Liver (tissue), 9 donors: ENCODE results near the gene KDM4C. TPM values are rescaled to one million over a fixed set of nuclear protein-coding genes. Genes with fewer than 3 reads are reported as not detected.

Experiments used
- DNase-seq: peaks from one replicate; pipeline ENCODE4 v3.0.0-alpha.2; 2017; ENCODE audit warnings: low spot score
- H3K27ac ChIP-seq, 2 donors: one replicate each; pipeline ENCODE4 v1.7.0; 2013; ENCODE audit warnings: inconsistent platforms in 2 of 2, low read length in 2 of 2, control low read depth in 1 of 2, low read depth in 1 of 2, mild to moderate bottlenecking in 1 of 2
- H3K27me3 ChIP-seq, 4 donors: one replicate each; pipeline versions ENCODE4 v1.6.1 to v1.7.0; 2013; ENCODE audit warnings: low read length in 3 of 4, inconsistent platforms in 1 of 4, mild to moderate bottlenecking in 1 of 4, moderate library complexity in 1 of 4; ENCODE audit not compliant: control insufficient read depth in 4 of 4, insufficient read depth in 4 of 4
- H3K36me3 ChIP-seq, 4 donors: one replicate each; pipeline versions ENCODE4 v1.6.1 to v1.7.0; 2013; ENCODE audit warnings: low read length in 3 of 4, mild to moderate bottlenecking in 3 of 4, low read depth in 1 of 4, moderate library complexity in 1 of 4; ENCODE audit not compliant: control insufficient read depth in 4 of 4, insufficient read depth in 3 of 4
- H3K4me1 ChIP-seq, 4 donors: one replicate each; pipeline versions ENCODE4 v1.6.1 to v1.7.0; 2013; ENCODE audit warnings: low read length in 3 of 4, mild to moderate bottlenecking in 3 of 4, moderate library complexity in 1 of 4; ENCODE audit not compliant: control insufficient read depth in 4 of 4, insufficient read depth in 4 of 4
- H3K4me3 ChIP-seq, 3 donors: one replicate each; pipeline versions ENCODE4 v1.6.1 to v1.7.0; 2013; ENCODE audit warnings: low read length in 3 of 3, control low read depth in 1 of 3, low read depth in 1 of 3, mild to moderate bottlenecking in 1 of 3
- H3K9ac ChIP-seq, 2 donors: one replicate each; pipeline ENCODE4 v1.7.0; 2013; ENCODE audit warnings: low read length in 2 of 2, mild to moderate bottlenecking in 2 of 2, moderate library complexity in 2 of 2, control low read depth in 1 of 2, low read depth in 1 of 2
- H3K9me3 ChIP-seq, 4 donors: one replicate each; pipeline versions ENCODE4 v1.6.1 to v1.7.0; 2013; ENCODE audit warnings: low read length in 3 of 4; ENCODE audit not compliant: control insufficient read depth in 4 of 4
- EGR1 ChIP-seq, 2 donors: IDR thresholded peaks; 2 replicates each; pipeline ENCODE4 v1.6.1; 2016 to 2018; ENCODE audit warnings: antibody characterized with exemption in 2 of 2, low read depth in 2 of 2
- FOXA1 ChIP-seq: IDR thresholded peaks from 2 replicates; pipeline ENCODE4 v1.6.1; 2016; ENCODE audit warnings: antibody characterized with exemption
- FOXA2 ChIP-seq: IDR thresholded peaks from 2 replicates; pipeline ENCODE4 v1.6.1; 2016; ENCODE audit warnings: antibody characterized with exemption
- GABPA ChIP-seq, 2 donors: IDR thresholded peaks in 1 of 2; conservative IDR thresholded peaks in 1 of 2; 2 replicates each; pipeline ENCODE4 v1.6.1; 2016; ENCODE audit warnings: antibody characterized with exemption in 2 of 2, mild to moderate bottlenecking in 1 of 2, moderate library complexity in 1 of 2
- HNF4A ChIP-seq, 2 donors: conservative IDR thresholded peaks; 2 replicates each; pipeline ENCODE4 v1.6.1; 2016; ENCODE audit warnings: antibody characterized with exemption in 2 of 2, mild to moderate bottlenecking in 2 of 2
- HNF4G ChIP-seq: IDR thresholded peaks from 2 replicates; pipeline ENCODE4 v1.6.1; 2016; ENCODE audit warnings: antibody characterized with exemption
- JUND ChIP-seq, 2 donors: IDR thresholded peaks; 2 replicates each; pipeline ENCODE4 v1.6.1; 2016; ENCODE audit warnings: antibody characterized with exemption in 2 of 2
- NR2F2 ChIP-seq: IDR thresholded peaks from 2 replicates; pipeline ENCODE4 v1.6.1; 2016; ENCODE audit warnings: antibody characterized with exemption
- RAD21 ChIP-seq, 2 donors: IDR thresholded peaks; 2 replicates each; pipeline ENCODE4 v1.6.1; 2016; ENCODE audit warnings: antibody characterized with exemption in 2 of 2, mild to moderate bottlenecking in 2 of 2
- RXRA ChIP-seq, 2 donors: IDR thresholded peaks; 2 replicates each; pipeline ENCODE4 v1.6.1; 2017 to 2018; ENCODE audit warnings: antibody characterized with exemption in 2 of 2, mild to moderate bottlenecking in 1 of 2
- SP1 ChIP-seq: IDR thresholded peaks from 2 replicates; pipeline ENCODE4 v1.6.1; 2018; ENCODE audit warnings: antibody characterized with exemption, mild to moderate bottlenecking
- TAF1 ChIP-seq: conservative IDR thresholded peaks from 2 replicates; pipeline ENCODE4 v1.6.1; 2016; ENCODE audit warnings: antibody characterized with exemption, mild to moderate bottlenecking
- YY1 ChIP-seq: IDR thresholded peaks from 2 replicates; pipeline ENCODE4 v1.6.1; 2016; ENCODE audit warnings: antibody characterized with exemption, mild to moderate bottlenecking
- WGBS: extraction: QIAGEN DNeasy Blood & Tissue Kit; methylation state at CpG from one replicate; pipeline ENCODE4 v1.1.7; 2013; 5-methylcytosine and 5-hydroxymethylcytosine counted together
- polyA plus RNA-seq, 2 donors: library from polyadenylated mRNA; stranded (reverse) in 1 of 2; unstranded in 1 of 2; fragments of 200-250 nt in 1 of 2; fragments of >200 nt in 1 of 2; fragmentation: Nextera tagmentation in 1 of 2; extraction: Ambion mirVana in 1 of 2; gene quantifications; one replicate each; pipeline versions ENCODE4 v1.2.1 to v1.2.3, GENCODE V29; 2013 to 2015
- total RNA-seq, 2 donors: library from RNA; depleted of rRNA; stranded (reverse); fragments of >200 nt; gene quantifications; one replicate each; pipeline ENCODE4 v1.2.3, GENCODE V29; 2014
- TF ChIP-seq, protein P1 (sequence below): IDR thresholded peaks from 2 replicates; pipeline ENCODE4 v1.6.1; 2016; ENCODE audit warnings: antibody characterized with exemption, mild to moderate bottlenecking
- TF ChIP-seq, protein P2 (sequence below): fragments of 150-350 bp; IDR thresholded peaks from 2 replicates; pipeline ENCODE4 v1.5.1; 2017; ENCODE audit warnings: improper control_type of control experiment, low read depth, low read length; ENCODE audit not compliant: missing input control
- TF ChIP-seq, protein P3 (sequence below): IDR thresholded peaks from 2 replicates; pipeline ENCODE4 v1.6.1; 2016; ENCODE audit warnings: antibody characterized with exemption
- TF ChIP-seq, protein P4 (sequence below): IDR thresholded peaks from 2 replicates; pipeline ENCODE4 v1.6.1; 2016; ENCODE audit warnings: antibody characterized with exemption
- TF ChIP-seq, protein P5 (sequence below): IDR thresholded peaks from 2 replicates; pipeline ENCODE4 v1.6.1; 2016; ENCODE audit warnings: antibody characterized with exemption
- donor health status: healthy.
- donor health status: healthy.
- donor health status: healthy.
- donor health status: healthy.
- donor health status: healthy.

The KDM4C gene
- total and polyA plus RNA-seq, 4 donors = 4.3 to 40.2 (median 24.0) TPM

DNA sequence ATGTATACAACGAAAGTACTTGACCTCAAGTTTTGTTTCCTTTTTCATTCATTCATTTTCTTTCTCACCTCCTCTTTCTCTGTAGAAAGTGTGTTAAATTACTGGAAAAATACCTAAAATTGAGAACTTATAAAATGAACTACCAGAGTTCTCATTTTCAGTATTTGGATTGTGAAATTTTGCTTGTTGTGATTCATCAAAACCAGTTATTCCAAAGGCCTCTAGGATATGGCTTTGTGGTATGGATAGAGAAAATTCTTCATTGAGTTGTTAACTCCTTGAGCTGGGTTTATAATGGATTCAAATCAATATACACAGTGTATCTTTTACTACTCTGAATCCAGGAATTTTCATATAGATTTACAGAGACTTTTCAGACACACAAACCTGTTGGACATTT, 287.6 kb downstream of the KDM4C start (continued):
- TF ChIP-seq, protein P1, sequence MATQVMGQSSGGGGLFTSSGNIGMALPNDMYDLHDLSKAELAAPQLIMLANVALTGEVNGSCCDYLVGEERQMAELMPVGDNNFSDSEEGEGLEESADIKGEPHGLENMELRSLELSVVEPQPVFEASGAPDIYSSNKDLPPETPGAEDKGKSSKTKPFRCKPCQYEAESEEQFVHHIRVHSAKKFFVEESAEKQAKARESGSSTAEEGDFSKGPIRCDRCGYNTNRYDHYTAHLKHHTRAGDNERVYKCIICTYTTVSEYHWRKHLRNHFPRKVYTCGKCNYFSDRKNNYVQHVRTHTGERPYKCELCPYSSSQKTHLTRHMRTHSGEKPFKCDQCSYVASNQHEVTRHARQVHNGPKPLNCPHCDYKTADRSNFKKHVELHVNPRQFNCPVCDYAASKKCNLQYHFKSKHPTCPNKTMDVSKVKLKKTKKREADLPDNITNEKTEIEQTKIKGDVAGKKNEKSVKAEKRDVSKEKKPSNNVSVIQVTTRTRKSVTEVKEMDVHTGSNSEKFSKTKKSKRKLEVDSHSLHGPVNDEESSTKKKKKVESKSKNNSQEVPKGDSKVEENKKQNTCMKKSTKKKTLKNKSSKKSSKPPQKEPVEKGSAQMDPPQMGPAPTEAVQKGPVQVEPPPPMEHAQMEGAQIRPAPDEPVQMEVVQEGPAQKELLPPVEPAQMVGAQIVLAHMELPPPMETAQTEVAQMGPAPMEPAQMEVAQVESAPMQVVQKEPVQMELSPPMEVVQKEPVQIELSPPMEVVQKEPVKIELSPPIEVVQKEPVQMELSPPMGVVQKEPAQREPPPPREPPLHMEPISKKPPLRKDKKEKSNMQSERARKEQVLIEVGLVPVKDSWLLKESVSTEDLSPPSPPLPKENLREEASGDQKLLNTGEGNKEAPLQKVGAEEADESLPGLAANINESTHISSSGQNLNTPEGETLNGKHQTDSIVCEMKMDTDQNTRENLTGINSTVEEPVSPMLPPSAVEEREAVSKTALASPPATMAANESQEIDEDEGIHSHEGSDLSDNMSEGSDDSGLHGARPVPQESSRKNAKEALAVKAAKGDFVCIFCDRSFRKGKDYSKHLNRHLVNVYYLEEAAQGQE = no peak
- TF ChIP-seq NR2F2 (no peak), EGR1 (IDR thresholded peaks at IDR 0.05; ENCODE audit: low read depth in 2 of 2) (no peak), RXRA (IDR thresholded peaks at IDR 0.05) (no peak)

DNA sequence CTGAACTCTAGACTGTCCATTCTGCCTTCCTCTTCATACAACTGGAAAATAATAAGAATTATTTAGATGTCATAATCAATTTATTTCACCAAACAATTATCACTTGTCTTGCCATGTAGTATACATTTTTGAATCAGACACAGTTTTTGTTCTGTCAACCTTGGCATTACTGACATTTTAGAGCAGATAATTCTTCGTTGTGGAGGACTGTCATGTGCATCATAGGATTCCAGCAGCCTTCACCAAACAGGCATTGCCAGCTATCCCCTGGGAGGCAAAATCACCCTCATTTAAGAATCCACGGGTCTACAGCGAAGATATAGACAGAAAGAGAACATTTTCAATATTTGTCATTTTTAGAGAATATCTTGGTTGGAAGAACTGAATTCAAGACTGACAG, 293.9 kb downstream of the KDM4C start:
- Histone ChIP-seq H3K4me3 (no peak overlapping the region), H3K4me1 (no peaks in the 10 kb centered on the region), H3K27me3 (no peaks in the 10 kb centered on the region), H3K36me3 (peaks cover 0 to 12% (median 4%) of the 10 kb centered on the region in 4 donors), H3K9ac (no peak overlapping the region), H3K27ac (no peak overlapping the region), H3K9me3 (no peaks in the 10 kb centered on the region)
- no peak for DNase-seq
- 93% methylated on average over 3 of the region's 3 CpGs for WGBS
- no peak for TF ChIP-seq HNF4A (conservative IDR thresholded peaks at IDR 0.05)
- TF ChIP-seq, protein P1 = no peak
- no peak for TF ChIP-seq RAD21 (IDR thresholded peaks at IDR 0.05)
- no peak for TF ChIP-seq TAF1
- TF ChIP-seq, protein P2, sequence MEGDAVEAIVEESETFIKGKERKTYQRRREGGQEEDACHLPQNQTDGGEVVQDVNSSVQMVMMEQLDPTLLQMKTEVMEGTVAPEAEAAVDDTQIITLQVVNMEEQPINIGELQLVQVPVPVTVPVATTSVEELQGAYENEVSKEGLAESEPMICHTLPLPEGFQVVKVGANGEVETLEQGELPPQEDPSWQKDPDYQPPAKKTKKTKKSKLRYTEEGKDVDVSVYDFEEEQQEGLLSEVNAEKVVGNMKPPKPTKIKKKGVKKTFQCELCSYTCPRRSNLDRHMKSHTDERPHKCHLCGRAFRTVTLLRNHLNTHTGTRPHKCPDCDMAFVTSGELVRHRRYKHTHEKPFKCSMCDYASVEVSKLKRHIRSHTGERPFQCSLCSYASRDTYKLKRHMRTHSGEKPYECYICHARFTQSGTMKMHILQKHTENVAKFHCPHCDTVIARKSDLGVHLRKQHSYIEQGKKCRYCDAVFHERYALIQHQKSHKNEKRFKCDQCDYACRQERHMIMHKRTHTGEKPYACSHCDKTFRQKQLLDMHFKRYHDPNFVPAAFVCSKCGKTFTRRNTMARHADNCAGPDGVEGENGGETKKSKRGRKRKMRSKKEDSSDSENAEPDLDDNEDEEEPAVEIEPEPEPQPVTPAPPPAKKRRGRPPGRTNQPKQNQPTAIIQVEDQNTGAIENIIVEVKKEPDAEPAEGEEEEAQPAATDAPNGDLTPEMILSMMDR = no peak
- no peak for TF ChIP-seq JUND (IDR thresholded peaks at IDR 0.05)
- TF ChIP-seq SP1 = no peak
- TF ChIP-seq, protein P3, sequence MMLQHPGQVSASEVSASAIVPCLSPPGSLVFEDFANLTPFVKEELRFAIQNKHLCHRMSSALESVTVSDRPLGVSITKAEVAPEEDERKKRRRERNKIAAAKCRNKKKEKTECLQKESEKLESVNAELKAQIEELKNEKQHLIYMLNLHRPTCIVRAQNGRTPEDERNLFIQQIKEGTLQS = no peak
- no peak for TF ChIP-seq EGR1 (IDR thresholded peaks at IDR 0.05; ENCODE audit: low read depth in 2 of 2)
- TF ChIP-seq, protein P4, sequence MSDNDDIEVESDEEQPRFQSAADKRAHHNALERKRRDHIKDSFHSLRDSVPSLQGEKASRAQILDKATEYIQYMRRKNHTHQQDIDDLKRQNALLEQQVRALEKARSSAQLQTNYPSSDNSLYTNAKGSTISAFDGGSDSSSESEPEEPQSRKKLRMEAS = no peak
- TF ChIP-seq, protein P5, sequence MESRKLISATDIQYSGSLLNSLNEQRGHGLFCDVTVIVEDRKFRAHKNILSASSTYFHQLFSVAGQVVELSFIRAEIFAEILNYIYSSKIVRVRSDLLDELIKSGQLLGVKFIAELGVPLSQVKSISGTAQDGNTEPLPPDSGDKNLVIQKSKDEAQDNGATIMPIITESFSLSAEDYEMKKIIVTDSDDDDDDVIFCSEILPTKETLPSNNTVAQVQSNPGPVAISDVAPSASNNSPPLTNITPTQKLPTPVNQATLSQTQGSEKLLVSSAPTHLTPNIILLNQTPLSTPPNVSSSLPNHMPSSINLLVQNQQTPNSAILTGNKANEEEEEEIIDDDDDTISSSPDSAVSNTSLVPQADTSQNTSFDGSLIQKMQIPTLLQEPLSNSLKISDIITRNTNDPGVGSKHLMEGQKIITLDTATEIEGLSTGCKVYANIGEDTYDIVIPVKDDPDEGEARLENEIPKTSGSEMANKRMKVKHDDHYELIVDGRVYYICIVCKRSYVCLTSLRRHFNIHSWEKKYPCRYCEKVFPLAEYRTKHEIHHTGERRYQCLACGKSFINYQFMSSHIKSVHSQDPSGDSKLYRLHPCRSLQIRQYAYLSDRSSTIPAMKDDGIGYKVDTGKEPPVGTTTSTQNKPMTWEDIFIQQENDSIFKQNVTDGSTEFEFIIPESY = no peak
- no peak for TF ChIP-seq HNF4G
- no peak for TF ChIP-seq FOXA1
- TF ChIP-seq FOXA2 = no peak
- no peak for TF ChIP-seq NR2F2
- TF ChIP-seq RXRA (IDR thresholded peaks at IDR 0.05) = no peak
- TF ChIP-seq GABPA (IDR thresholded peaks at IDR 0.05 in 1 of 2, conservative IDR thresholded peaks at IDR 0.05 in 1 of 2) = no peak
- TF ChIP-seq YY1 = no peak
